ENCODE measurements around the gene CTNNBL1. TPM values are rescaled to one million over a fixed set of nuclear protein-coding genes. Genes with fewer than 3 reads are reported as not detected.

CTNNBL1 gene
- polyA plus RNA-seq, 1 of the 3 experiments (the other 2 are of a cell fraction), result 29.5 TPM

- no peak overlapping the region for H3K4me2 ChIP-seq
- no peaks in the 10 kb centered on the region for H3K27me3 ChIP-seq (ENCODE audit: insufficient read depth)
- TF ChIP-seq CTCF (IDR thresholded peaks at IDR 0.05) (no peak), ZBTB33 (IDR thresholded peaks at IDR 0.05; ENCODE audit: borderline replicate concordance, low read depth) (no peak), TCF12 (IDR thresholded peaks at IDR 0.05) (no peak), FOXM1 (IDR thresholded peaks at IDR 0.05; ENCODE audit: low read depth) (no peak), IRF3 (IDR thresholded peaks at IDR 0.05; ENCODE audit: low read depth, low read length) (no peak), MEF2A (IDR thresholded peaks at IDR 0.05; ENCODE audit: borderline replicate concordance, low read depth) (no peak), YY1 (IDR thresholded peaks at IDR 0.05; ENCODE audit: low read depth) (no peak), SIN3A (IDR thresholded peaks at IDR 0.05; ENCODE audit: borderline replicate concordance, low read depth, low read length) (no peak), SMC3 (IDR thresholded peaks at IDR 0.05; ENCODE audit: low read depth, low read length) (no peak), FOSL2 (IDR thresholded peaks at IDR 0.05; ENCODE audit: borderline replicate concordance, low read depth) (no peak), RAD21 (IDR thresholded peaks at IDR 0.05; ENCODE audit: low read length) (no peak)
- no peak overlapping the region for H3K27ac ChIP-seq (ENCODE audit: low read depth in 2 of 2, low read length in 1 of 2)
- H3K9me2 ChIP-seq, result no peaks in the 10 kb centered on the region
- H4K20me1 ChIP-seq (ENCODE audit: insufficient read depth), result no peaks in the 10 kb centered on the region
- no peak overlapping the region for H3K9ac ChIP-seq
- 64% methylated on average over 5 of the region's 5 CpGs for WGBS (ENCODE audit: low lambda C conversion rate)
- H2AFZ ChIP-seq (ENCODE audit: low read depth), result no peak overlapping the region
- H3K36me3 ChIP-seq (replicated peaks in 1 of 2; ENCODE audit: control insufficient read depth in 1 of 2, insufficient read depth in 2 of 2, low read length in 1 of 2), result no peaks in the 10 kb centered on the region
- no peaks in the 10 kb centered on the region for H3F3A ChIP-seq (replicated peaks; ENCODE audit: insufficient read depth)
- ChIA-PET CTCF (interaction anchor here (0.9 to 5.1 kb wide), 5 partner anchors 12 to 332 kb away, joined by 3 to 33 read pairs (median 4); partner anchors contain the start of gene VSTM2L), POLR2A (no interaction called here)
- no peak overlapping the region for H3K4me3 ChIP-seq (ENCODE audit: low read depth in 2 of 2, low read length in 1 of 2)
- H3K79me2 ChIP-seq (ENCODE audit: insufficient read depth), result no peaks in the 10 kb centered on the region
- H3K9me3 ChIP-seq, result no peaks in the 10 kb centered on the region
- no peaks in the 10 kb centered on the region; a peak in 1 of 4 replicates for H3K4me1 ChIP-seq (ENCODE audit: control insufficient read depth in 1 of 2, insufficient read depth in 2 of 2, low read depth in 1 of 2, low read length in 1 of 2)
- DNase-seq, result no peak
Observed at GRCh38 chr20:37890108-37890507, 196.3 kb downstream of the CTNNBL1 start.

GRCh38 chr20:37890643-37891042 lies 196.8 kb downstream of the CTNNBL1 start:
- H3K4me1 ChIP-seq (ENCODE audit: control insufficient read depth in 1 of 2, insufficient read depth in 2 of 2, low read depth in 1 of 2, low read length in 1 of 2), result no peaks in the 10 kb centered on the region; a peak in 1 of 4 replicates
- CTCF ChIA-PET, result interaction anchor here (1.0 to 5.1 kb wide), 4 partner anchors 12 to 331 kb away, joined by 3 to 33 read pairs (median 12); partner anchors contain the start of gene VSTM2L
- no peak overlapping the region for H3K27ac ChIP-seq (ENCODE audit: low read depth in 2 of 2, low read length in 1 of 2)
- no peaks in the 10 kb centered on the region for H4K20me1 ChIP-seq (ENCODE audit: insufficient read depth)
- POLR2A ChIA-PET, result no interaction called here
- no peaks in the 10 kb centered on the region for H3K36me3 ChIP-seq (replicated peaks in 1 of 2; ENCODE audit: control insufficient read depth in 1 of 2, insufficient read depth in 2 of 2, low read length in 1 of 2)
- H3K9me2 ChIP-seq, result no peaks in the 10 kb centered on the region
- no peak overlapping the region for H2AFZ ChIP-seq (ENCODE audit: low read depth)
- H3F3A ChIP-seq (replicated peaks; ENCODE audit: insufficient read depth), result no peaks in the 10 kb centered on the region
- no peak overlapping the region for H3K4me2 ChIP-seq
- no peaks in the 10 kb centered on the region for H3K27me3 ChIP-seq (ENCODE audit: insufficient read depth)
- no peaks in the 10 kb centered on the region for H3K9me3 ChIP-seq
- DNase-seq, result no peak
- 33% methylated on average over 10 of the region's 13 CpGs for WGBS (ENCODE audit: low lambda C conversion rate)
- no peak overlapping the region for H3K4me3 ChIP-seq (ENCODE audit: low read depth in 2 of 2, low read length in 1 of 2)
- no peaks in the 10 kb centered on the region for H3K79me2 ChIP-seq (ENCODE audit: insufficient read depth)
- no peak overlapping the region for H3K9ac ChIP-seq
- TF ChIP-seq RCOR1 (IDR thresholded peaks at IDR 0.05; ENCODE audit: low read length) (no peak), SMC3 (IDR thresholded peaks at IDR 0.05; ENCODE audit: low read depth, low read length) (no peak), ELF1 (IDR thresholded peaks at IDR 0.05) (no peak), PBX3 (IDR thresholded peaks at IDR 0.05) (no peak), ZBTB33 (IDR thresholded peaks at IDR 0.05; ENCODE audit: borderline replicate concordance, low read depth) (no peak)

Measured in SK-N-SH (cell line).